Astrocyte of the spinal cord (primary cell): ENCODE measurements around the gene ATXN7.
A peak's percentile ranks its signal among the peaks of the same experiment; 100 is the strongest.

Experiments
- DNase-seq: peaks from one replicate; pipeline ENCODE4 v3.0.0; 2011; ENCODE audit warnings: low read depth, low spot score
- H3K4me3 ChIP-seq: 2 replicates; pipeline ENCODE4 v1.5.1; 2011; ENCODE audit warnings: low read depth, mild to moderate bottlenecking, low read length, moderate library complexity
- CTCF ChIP-seq: IDR thresholded peaks from 2 replicates; pipeline ENCODE4 v1.5.1; 2012; ENCODE audit warnings: low read depth, mild to moderate bottlenecking, low read length, inconsistent platforms
- in situ Hi-C: cut with HindIII; loops from 2 replicates; pipeline ENCODE4 v1.10.0; 2017; ENCODE audit warnings: low sequenced_read_pairs

ATXN7 gene

DNA sequence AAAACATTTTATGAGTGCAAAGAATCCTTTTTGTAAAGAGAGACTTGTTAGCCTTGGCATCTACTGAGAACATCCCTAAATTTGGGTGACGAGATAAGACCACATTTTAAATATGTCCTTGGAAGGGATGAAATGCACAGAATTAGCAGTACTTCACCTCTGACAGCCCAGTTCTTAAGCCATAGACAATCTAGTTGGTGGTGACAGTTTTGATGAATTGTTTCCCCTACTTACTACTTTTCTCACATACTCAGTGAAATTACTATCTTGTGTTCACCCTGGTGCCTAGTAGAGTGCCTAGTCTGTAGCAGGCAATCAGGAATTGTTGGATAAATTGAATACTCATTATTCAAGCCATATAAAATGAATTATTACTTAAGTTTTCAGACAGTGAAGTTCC lies 45.1 kb downstream of the ATXN7 start:
- no peak overlapping the region for H3K4me3 ChIP-seq
- TF ChIP-seq CTCF: no peak
- DNase-seq: no peak
- in situ Hi-C loops: no loop called here

DNA sequence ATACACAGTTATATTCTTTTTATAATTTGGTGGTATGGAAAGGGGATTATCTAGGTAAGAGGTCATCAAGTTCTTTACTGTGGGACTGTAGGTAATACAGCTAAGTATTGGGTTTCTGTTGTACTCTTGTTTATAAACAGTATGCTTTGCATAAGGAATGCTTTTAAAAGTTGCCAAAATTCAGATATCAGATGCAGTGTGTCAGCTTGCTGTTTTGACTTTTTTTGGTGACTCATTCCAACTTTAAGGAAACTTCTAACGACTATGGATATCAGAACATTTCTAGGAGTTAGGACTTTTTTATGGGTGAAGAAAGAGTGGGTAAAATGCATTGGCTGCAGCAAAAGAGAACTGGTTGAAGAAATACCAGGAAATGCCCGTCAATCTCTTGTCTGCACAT lies 45.8 kb downstream of the ATXN7 start:
- no peak overlapping the region for H3K4me3 ChIP-seq
- in situ Hi-C loops: no loop called here
- TF ChIP-seq CTCF: no peak
- no peak for DNase-seq

DNA sequence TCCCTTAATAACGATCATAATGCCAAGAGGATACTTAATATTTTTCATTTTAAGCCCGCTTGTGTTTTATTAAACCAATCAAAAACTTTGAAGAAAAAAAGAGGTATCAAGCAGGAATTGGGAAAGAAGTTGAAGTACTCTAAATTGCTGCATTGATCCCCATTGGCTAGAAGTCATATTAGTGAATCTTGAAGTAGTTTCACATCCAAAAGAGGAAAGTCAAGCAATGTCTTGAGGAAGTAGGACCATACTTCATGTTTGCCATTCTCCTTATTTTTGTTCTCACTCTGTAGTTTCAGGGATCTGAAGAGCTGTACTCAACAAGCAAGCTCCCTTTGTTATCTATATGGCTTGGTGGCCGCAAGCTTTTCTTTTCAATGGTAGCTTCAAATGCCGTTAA lies 46.3 kb downstream of the ATXN7 start:
- in situ Hi-C loops: no loop called here
- TF ChIP-seq CTCF: no peak
- H3K4me3 ChIP-seq: no peak overlapping the region
- no peak for DNase-seq

GRCh38 chr3:63910891-63911290 lies 47.2 kb downstream of the ATXN7 start:
- in situ Hi-C loops: no loop called here
- DNase-seq: no peak

DNA sequence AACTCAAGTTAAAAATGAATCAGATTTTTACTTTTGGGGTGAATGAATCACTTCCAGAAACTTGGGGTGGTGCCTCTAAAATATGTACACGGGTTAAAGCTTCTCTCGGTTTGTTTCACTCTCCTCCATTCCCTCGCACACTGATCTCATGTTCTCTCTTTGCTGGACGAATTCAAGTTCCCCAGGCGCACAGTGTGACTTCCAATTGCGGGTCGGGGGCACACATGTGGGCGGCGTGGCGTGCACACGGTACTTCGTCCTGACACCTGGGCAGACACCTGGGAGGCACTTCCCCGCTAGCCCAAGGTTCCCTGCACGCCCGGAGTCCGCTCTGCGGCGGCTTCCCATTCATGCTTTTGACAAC lies 47.8 kb downstream of the ATXN7 start:
- TF ChIP-seq CTCF: no peak
- DNase-seq: no peak
- in situ Hi-C loops: no loop called here
- H3K4me3 ChIP-seq: peak overlapping the region; percentile 68

More at GRCh38 chr3:63910891-63911290, 47.2 kb downstream of the ATXN7 start:
- peak overlapping the region; percentile 68 for H3K4me3 ChIP-seq
- no peak for TF ChIP-seq CTCF

DNA sequence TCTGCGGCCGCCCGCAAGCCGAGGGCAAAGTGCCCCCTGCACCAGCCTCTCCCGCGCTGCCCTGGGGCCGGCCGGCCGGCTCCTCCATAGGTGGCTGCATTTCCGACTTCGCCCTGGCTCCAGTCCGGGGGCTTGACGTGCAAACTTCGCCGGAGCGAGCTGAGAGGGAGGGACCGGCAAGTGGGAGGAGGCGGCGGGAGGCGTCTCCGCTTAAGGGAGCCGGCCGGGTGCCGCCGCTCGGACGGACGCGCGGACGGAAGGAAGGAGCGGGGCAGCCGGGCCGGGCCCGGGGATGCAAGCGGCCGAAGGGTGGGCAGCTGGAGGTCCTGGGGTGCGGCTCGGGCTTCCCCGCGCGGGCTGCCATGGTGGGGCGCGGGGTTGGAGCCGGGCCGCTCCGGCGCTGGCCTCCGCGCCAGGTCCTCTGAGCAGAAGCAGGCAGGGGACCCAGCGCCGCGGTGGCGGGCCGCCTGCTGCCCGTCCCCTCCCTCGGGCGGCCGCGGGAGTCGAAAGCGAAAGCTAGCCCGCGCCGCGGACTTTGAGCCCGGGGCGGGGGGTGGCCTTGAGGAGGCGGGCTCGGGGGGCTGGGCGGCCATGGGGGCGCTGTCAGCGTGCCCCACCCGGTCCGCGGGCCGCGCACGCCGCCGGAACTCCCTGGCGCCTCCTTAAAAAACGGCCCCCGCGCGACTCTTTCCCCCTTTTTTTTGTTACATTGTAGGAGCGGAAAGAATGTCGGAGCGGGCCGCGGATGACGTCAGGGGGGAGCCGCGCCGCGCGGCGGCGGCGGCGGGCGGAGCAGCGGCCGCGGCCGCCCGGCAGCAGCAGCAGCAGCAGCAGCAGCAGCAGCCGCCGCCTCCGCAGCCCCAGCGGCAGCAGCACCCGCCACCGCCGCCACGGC lies 48.5 kb downstream of the ATXN7 start, which contains the start of gene SCAANT1:
Gene SCAANT1, minus strand, starts transcription at position 511 of the 895 bp plus-strand sequence.
- in situ Hi-C loops: no loop called here
- peak within 1 kb of the TSS; percentile 68 for H3K4me3 ChIP-seq

More for the DNA sequence above, 48.5 kb downstream of the ATXN7 start, which contains the start of gene SCAANT1:
- DNase-seq: peak; percentile 91
- no peak for TF ChIP-seq CTCF
